GM12878 (cell line): Measurements from ENCODE around the gene C1QC. TPM values are rescaled to one million over a fixed set of nuclear protein-coding genes. Genes with fewer than 3 reads are reported as not detected.

ENCODE experiments used
- ATAC-seq: fragments of 200-7000 bp; cut with Tn5 transposase; 3 replicates; pipeline ENCODE4 v1.9.1; 2020; ENCODE audit warnings: mild to moderate bottlenecking, moderate library complexity
- BruUV-seq: library from RNA; stranded (reverse); fragments of 400-500 nt; replicated peaks from 2 replicates; lab custom pipeline; 2021; lab: Mats Ljungman, UMichigan
- CTCF ChIA-PET: fragments of 300-600 bp; sonication (Branson Sonifier 250); formaldehyde crosslinking; extraction: SDS; loops from one replicate; lab custom pipeline; 2021; ENCODE audit warnings: inconsistent platforms; lab: Yijun Ruan, JAX
- POLR2A ChIA-PET: fragments of 350-600 bp; formaldehyde crosslinking; extraction: SDS; loops from one replicate; lab custom pipeline; 2021; ENCODE audit warnings: inconsistent platforms; lab: Charles Lee
- RAD21 ChIA-PET: fragments of 300-600 bp; sonication (Branson Sonifier 250); formaldehyde crosslinking; loops from one replicate; lab custom pipeline; 2023; ENCODE audit warnings: antibody characterized with exemption; ENCODE audit not compliant: unreplicated experiment; lab: Charles Lee
- SMC1A ChIA-PET: fragments of 300-600 bp; sonication (Branson Sonifier 250); formaldehyde crosslinking; loops from one replicate; lab custom pipeline; 2023; ENCODE audit not compliant: unreplicated experiment, uncharacterized antibody; lab: Charles Lee
- DNase-seq: peaks from one replicate; pipeline ENCODE4 v3.0.0-alpha.2; 2011; ENCODE audit warnings: low read depth, low spot score
- FAIRE-seq: peaks from 3 replicates; lab custom pipeline; 2011; peaks lifted over from hg19 to GRCh38; lab: Jason Lieb, UNC
- H2AFZ ChIP-seq: 2 replicates; pipeline ENCODE4 v1.6.0; 2011; ENCODE audit warnings: low read depth, low read length, control low read depth; ENCODE audit not compliant: control insufficient read depth
- H3K27ac ChIP-seq: 2 replicates; pipeline ENCODE4 v1.5.1; 2011; ENCODE audit warnings: control low read depth; ENCODE audit not compliant: control insufficient read depth, insufficient read depth
- H3K27me3 ChIP-seq, 2 experiments: replicated peaks in 1 of 2; 2 replicates each; pipeline versions ENCODE4 v1.6.0 to v1.6.1; 2011; ENCODE audit warnings: low read length in 1 of 2; ENCODE audit not compliant: control insufficient read depth in 2 of 2, insufficient read depth in 2 of 2
- H3K36me3 ChIP-seq, 2 experiments: 2 replicates each; pipeline ENCODE4 v1.5.1; 2011; ENCODE audit warnings: low read length in 1 of 2; ENCODE audit not compliant: control insufficient read depth in 2 of 2, insufficient read depth in 2 of 2
- H3K4me1 ChIP-seq: 2 replicates; pipeline ENCODE4 v1.6.1; 2011; ENCODE audit warnings: mild to moderate bottlenecking, low read length, moderate library complexity, mixed read lengths; ENCODE audit not compliant: control insufficient read depth, insufficient read depth
- H3K4me2 ChIP-seq: 2 replicates; pipeline ENCODE4 v1.6.0; 2011; ENCODE audit warnings: control low read depth; ENCODE audit not compliant: control insufficient read depth, insufficient read depth
- H3K4me3 ChIP-seq: fragments of 200-600 bp; sonication (generic); 2 replicates; pipeline ENCODE4 v1.5.1; 2016
- H3K79me2 ChIP-seq: 2 replicates; pipeline ENCODE4 v1.6.0; 2011; ENCODE audit warnings: low read length; ENCODE audit not compliant: control insufficient read depth, insufficient read depth
- H3K9ac ChIP-seq: 2 replicates; pipeline ENCODE4 v1.8.0; 2011; ENCODE audit warnings: low read length, control low read depth, mixed read lengths; ENCODE audit not compliant: control insufficient read depth, insufficient read depth
- H3K9me3 ChIP-seq: replicated peaks from 3 replicates; pipeline ENCODE4 v1.5.1; 2011; ENCODE audit warnings: mild to moderate bottlenecking, low read length; ENCODE audit not compliant: control insufficient read depth, insufficient read depth
- H4K20me1 ChIP-seq: 2 replicates; pipeline ENCODE4 v1.6.0; 2011; ENCODE audit not compliant: control insufficient read depth, insufficient read depth
- CBX5 ChIP-seq: sonication (generic); IDR thresholded peaks from 2 replicates; pipeline ENCODE4 v1.6.1; 2016; ENCODE audit warnings: low read depth, moderate library complexity, mild to moderate bottlenecking, inconsistent platforms
- DPF2 ChIP-seq: fragments of 450-650 bp; IDR thresholded peaks from 2 replicates; pipeline ENCODE4 v1.6.1; 2017; ENCODE audit warnings: mild to moderate bottlenecking
- IKZF2 ChIP-seq, 2 experiments: fragments of 450-650 bp; IDR thresholded peaks; 2 replicates each; pipeline ENCODE4 v1.6.1; 2017; ENCODE audit warnings: mild to moderate bottlenecking in 2 of 2, moderate library complexity in 2 of 2
- KDM1A ChIP-seq: fragments of 200-600 bp; sonication (generic); IDR thresholded peaks from 2 replicates; pipeline ENCODE4 v1.6.1; 2016; ENCODE audit warnings: borderline replicate concordance
- MTA2 ChIP-seq: fragments of 450-650 bp; IDR thresholded peaks from 2 replicates; pipeline ENCODE4 v1.6.1; 2016; ENCODE audit warnings: low read depth, mild to moderate bottlenecking, moderate library complexity
- NBN ChIP-seq: fragments of 450-650 bp; IDR thresholded peaks from 2 replicates; pipeline ENCODE4 v1.6.1; 2016
- POU2F2 ChIP-seq: IDR thresholded peaks from 3 replicates; pipeline ENCODE4 v1.6.1; 2011; ENCODE audit warnings: low read depth, mild to moderate bottlenecking, low read length, borderline replicate concordance
- RELA ChIP-seq: fragments of 450-650 bp; IDR thresholded peaks from 2 replicates; pipeline ENCODE4 v1.8.0; 2014; ENCODE audit warnings: borderline replicate concordance; ENCODE audit not compliant: partially characterized antibody
- SMAD1 ChIP-seq: fragments of 450-650 bp; IDR thresholded peaks from 2 replicates; pipeline ENCODE4 v1.6.1; 2018; ENCODE audit warnings: mild to moderate bottlenecking, low read depth; ENCODE audit not compliant: partially characterized antibody
- SMAD5 ChIP-seq: IDR thresholded peaks from 2 replicates; pipeline ENCODE4 v1.6.1; 2016; ENCODE audit warnings: antibody characterized with exemption, low read depth
- SP1 ChIP-seq: IDR thresholded peaks from one replicate; pipeline ENCODE4 v1.6.1; 2011; ENCODE audit warnings: low read depth, low read length
- SRF ChIP-seq, 2 experiments: IDR thresholded peaks; 2 replicates each; pipeline ENCODE4 v1.6.1; 2011; ENCODE audit warnings: low read depth in 2 of 2, low read length in 2 of 2, mild to moderate bottlenecking in 1 of 2, moderate library complexity in 1 of 2
- TCF12 ChIP-seq: IDR thresholded peaks from 2 replicates; pipeline ENCODE4 v1.6.1; 2011; ENCODE audit warnings: low read depth, mild to moderate bottlenecking, low read length
- TCF3 ChIP-seq: IDR thresholded peaks from 2 replicates; pipeline ENCODE4 v1.6.1; 2012; ENCODE audit warnings: low read depth, mild to moderate bottlenecking, low read length, borderline replicate concordance; ENCODE audit not compliant: insufficient read depth
- WGBS: methylation state at CpG from one replicate; pipeline ENCODE4 v1.1.6; 2016; ENCODE audit warnings: low lambda C conversion rate; ENCODE audit not compliant: insufficient replicate concordance, insufficient coverage; ENCODE audit errors: missing lambda C conversion rate; 5-methylcytosine and 5-hydroxymethylcytosine counted together
- in situ Hi-C: fragments of 300-500 bp; cut with MboI; formaldehyde crosslinking; loops from 9 replicates; pipeline ENCODE4 v1.14.3; 2018; ENCODE audit warnings: mixed read lengths
- intact Hi-C: fragments of 100-400 bp; cut with micrococcal nuclease; formaldehyde crosslinking; loops from one replicate; pipeline ENCODE4 v1.14.2; 2022; ENCODE audit not compliant: unreplicated experiment
- polyA plus RNA-seq, 11 experiments: library from polyadenylated mRNA; depleted of rRNA in 4 of 11; unstranded in 6 of 11; stranded (reverse) in 5 of 11; fragments of >200 nt; fragmentation: Nextera tagmentation in 4 of 11; fragmentation: Illumina TruSeq in 1 of 11; extraction: Ambion mirVana in 4 of 11; extraction: Trizol in 1 of 11; gene quantifications; 1 replicate in 1 of 11; 2 replicates in 10 of 11; pipeline versions ENCODE4 v1.2.1 to v1.2.3, GENCODE V29; 2011 to 2016; ENCODE audit warnings: inconsistent platforms in 2 of 11, missing spikeins in 2 of 11, low read depth in 1 of 11
- total RNA-seq, 4 experiments: library from RNA; depleted of rRNA in 3 of 4; stranded (reverse); fragments of >200 nt in 3 of 4; fragmentation: Illumina TruSeq in 1 of 4; extraction: Trizol in 1 of 4; gene quantifications; 2 replicates each; pipeline versions ENCODE4 v1.2.1 to v1.2.3, GENCODE V29; 2013 to 2021
- TF ChIP-seq, protein P1 (sequence below): fragments of 450-650 bp; IDR thresholded peaks from 2 replicates; pipeline ENCODE4 v1.6.1; 2014; ENCODE audit warnings: mild to moderate bottlenecking
- TF ChIP-seq, protein P2 (sequence below): IDR thresholded peaks from 2 replicates; pipeline ENCODE4 v1.6.1; 2011; ENCODE audit warnings: mild to moderate bottlenecking, low read depth, low read length, moderate library complexity; ENCODE audit not compliant: insufficient replicate concordance
- TF ChIP-seq, protein P3 (sequence below): fragments of 450-650 bp; IDR thresholded peaks from 2 replicates; pipeline ENCODE4 v1.6.1; 2017; ENCODE audit warnings: mild to moderate bottlenecking
- TF ChIP-seq, protein P4 (sequence below): fragments of 450-650 bp; formaldehyde crosslinking; IDR thresholded peaks from 2 replicates; pipeline ENCODE4 v1.4.0; 2022; ENCODE audit warnings: mild to moderate bottlenecking, moderate library complexity

The C1QC gene
- total and polyA plus RNA-seq, 10 of the 15 experiments (the other 5 are each of a cell fraction or from before 2014, with no cell fraction given) = 0.74 TPM; not detected in 9

GRCh38 chr1:22676916-22677583 is 33.6 kb downstream of the C1QC start:
- H4K20me1 ChIP-seq = no peaks in the 10 kb centered on the region
- no peak overlapping the region for H3K4me2 ChIP-seq
- ChIA-PET RAD21 (no interaction called here), CTCF (interaction anchor here (0.9 to 1.3 kb wide), 3 partner anchors 28 to 31 kb away, joined by 3 to 4 read pairs (median 3); no protein-coding TSS in a partner anchor), SMC1A (interaction anchor here (1.0 kb wide), 1 partner anchor 212 kb away, joined by 3 read pairs; no protein-coding TSS in a partner anchor), POLR2A (no interaction called here)
- no peak for DNase-seq
- no peaks in the 10 kb centered on the region for H3K9me3 ChIP-seq
- no peak overlapping the region for H3K27ac ChIP-seq
- H3K27me3 ChIP-seq = peaks cover 0 to 2% of the 10 kb centered on the region in 2 experiments; a peak in 1 of 4 replicates
- H3K4me1 ChIP-seq = no peaks in the 10 kb centered on the region
- H3K4me3 ChIP-seq = no peak overlapping the region
- no peaks in the 10 kb centered on the region for H3K79me2 ChIP-seq
- intact Hi-C loops = no loop called here
- H3K36me3 ChIP-seq = no peaks in the 10 kb centered on the region
- no peak for FAIRE-seq
- in situ Hi-C loops = no loop called here
- no TSS peak for BruUV-seq
- no peak overlapping the region for H2AFZ ChIP-seq
- 61% methylated on average over 32 of the region's 37 CpGs for WGBS
- no peak for ATAC-seq
- H3K9ac ChIP-seq = no peak overlapping the region
- TF ChIP-seq, protein P1, sequence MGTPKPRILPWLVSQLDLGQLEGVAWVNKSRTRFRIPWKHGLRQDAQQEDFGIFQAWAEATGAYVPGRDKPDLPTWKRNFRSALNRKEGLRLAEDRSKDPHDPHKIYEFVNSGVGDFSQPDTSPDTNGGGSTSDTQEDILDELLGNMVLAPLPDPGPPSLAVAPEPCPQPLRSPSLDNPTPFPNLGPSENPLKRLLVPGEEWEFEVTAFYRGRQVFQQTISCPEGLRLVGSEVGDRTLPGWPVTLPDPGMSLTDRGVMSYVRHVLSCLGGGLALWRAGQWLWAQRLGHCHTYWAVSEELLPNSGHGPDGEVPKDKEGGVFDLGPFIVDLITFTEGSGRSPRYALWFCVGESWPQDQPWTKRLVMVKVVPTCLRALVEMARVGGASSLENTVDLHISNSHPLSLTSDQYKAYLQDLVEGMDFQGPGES = no peak
- TF ChIP-seq SMAD1 = no peak
- TF ChIP-seq TCF12 = no peak
- TF ChIP-seq, protein P2, sequence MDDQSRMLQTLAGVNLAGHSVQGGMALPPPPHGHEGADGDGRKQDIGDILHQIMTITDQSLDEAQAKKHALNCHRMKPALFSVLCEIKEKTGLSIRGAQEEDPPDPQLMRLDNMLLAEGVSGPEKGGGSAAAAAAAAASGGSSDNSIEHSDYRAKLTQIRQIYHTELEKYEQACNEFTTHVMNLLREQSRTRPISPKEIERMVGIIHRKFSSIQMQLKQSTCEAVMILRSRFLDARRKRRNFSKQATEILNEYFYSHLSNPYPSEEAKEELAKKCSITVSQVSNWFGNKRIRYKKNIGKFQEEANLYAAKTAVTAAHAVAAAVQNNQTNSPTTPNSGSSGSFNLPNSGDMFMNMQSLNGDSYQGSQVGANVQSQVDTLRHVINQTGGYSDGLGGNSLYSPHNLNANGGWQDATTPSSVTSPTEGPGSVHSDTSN = no peak
- TF ChIP-seq MTA2 = no peak
- TF ChIP-seq SRF (IDR thresholded peaks at IDR 0.05; ENCODE audit: low read depth in 2 of 2, low read length in 2 of 2) = no peak
- no peak for TF ChIP-seq IKZF2 (IDR thresholded peaks at IDR 0.05)
- TF ChIP-seq NBN = no peak
- no peak for TF ChIP-seq TCF3
- TF ChIP-seq POU2F2 = no peak
- no peak for TF ChIP-seq DPF2
- TF ChIP-seq, protein P3, sequence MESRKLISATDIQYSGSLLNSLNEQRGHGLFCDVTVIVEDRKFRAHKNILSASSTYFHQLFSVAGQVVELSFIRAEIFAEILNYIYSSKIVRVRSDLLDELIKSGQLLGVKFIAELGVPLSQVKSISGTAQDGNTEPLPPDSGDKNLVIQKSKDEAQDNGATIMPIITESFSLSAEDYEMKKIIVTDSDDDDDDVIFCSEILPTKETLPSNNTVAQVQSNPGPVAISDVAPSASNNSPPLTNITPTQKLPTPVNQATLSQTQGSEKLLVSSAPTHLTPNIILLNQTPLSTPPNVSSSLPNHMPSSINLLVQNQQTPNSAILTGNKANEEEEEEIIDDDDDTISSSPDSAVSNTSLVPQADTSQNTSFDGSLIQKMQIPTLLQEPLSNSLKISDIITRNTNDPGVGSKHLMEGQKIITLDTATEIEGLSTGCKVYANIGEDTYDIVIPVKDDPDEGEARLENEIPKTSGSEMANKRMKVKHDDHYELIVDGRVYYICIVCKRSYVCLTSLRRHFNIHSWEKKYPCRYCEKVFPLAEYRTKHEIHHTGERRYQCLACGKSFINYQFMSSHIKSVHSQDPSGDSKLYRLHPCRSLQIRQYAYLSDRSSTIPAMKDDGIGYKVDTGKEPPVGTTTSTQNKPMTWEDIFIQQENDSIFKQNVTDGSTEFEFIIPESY = no peak
- TF ChIP-seq CBX5 = no peak
- no peak for TF ChIP-seq RELA
- no peak for TF ChIP-seq SP1
- no peak for TF ChIP-seq KDM1A
- no peak for TF ChIP-seq SMAD5
- TF ChIP-seq, protein P4, sequence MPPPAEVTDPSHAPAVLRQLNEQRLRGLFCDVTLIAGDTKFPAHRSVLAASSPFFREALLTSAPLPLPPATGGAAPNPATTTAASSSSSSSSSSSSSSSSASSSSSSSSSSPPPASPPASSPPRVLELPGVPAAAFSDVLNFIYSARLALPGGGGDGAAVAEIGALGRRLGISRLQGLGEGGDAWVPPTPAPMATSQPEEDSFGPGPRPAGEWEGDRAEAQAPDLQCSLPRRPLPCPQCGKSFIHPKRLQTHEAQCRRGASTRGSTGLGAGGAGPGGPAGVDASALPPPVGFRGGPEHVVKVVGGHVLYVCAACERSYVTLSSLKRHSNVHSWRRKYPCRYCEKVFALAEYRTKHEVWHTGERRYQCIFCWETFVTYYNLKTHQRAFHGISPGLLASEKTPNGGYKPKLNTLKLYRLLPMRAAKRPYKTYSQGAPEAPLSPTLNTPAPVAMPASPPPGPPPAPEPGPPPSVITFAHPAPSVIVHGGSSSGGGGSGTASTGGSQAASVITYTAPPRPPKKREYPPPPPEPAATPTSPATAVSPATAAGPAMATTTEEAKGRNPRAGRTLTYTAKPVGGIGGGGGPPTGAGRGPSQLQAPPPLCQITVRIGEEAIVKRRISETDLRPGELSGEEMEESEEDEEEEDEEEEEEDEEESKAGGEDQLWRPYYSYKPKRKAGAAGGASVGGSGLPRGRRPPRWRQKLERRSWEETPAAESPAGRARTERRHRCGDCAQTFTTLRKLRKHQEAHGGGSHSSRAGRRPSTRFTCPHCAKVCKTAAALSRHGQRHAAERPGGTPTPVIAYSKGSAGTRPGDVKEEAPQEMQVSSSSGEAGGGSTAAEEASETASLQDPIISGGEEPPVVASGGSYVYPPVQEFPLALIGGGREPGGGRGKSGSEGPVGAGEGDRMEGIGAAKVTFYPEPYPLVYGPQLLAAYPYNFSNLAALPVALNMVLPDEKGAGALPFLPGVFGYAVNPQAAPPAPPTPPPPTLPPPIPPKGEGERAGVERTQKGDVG (CRISPR knock-in tag) = no peak
